SK-N-SH (cell line): ENCODE data around the gene GPATCH1.

Experiments
- CHD2 ChIP-seq: fragments of 150-350 bp; IDR thresholded peaks from 2 replicates; pipeline ENCODE4 v1.6.1; 2018; ENCODE audit warnings: low read length; ENCODE audit not compliant: partially characterized antibody
- EZH2phosphoT487 ChIP-seq: fragments of 200-600 bp; sonication (generic); IDR thresholded peaks from 2 replicates; pipeline ENCODE4 v1.6.1; 2017; ENCODE audit warnings: low read depth, mixed run types, mild to moderate bottlenecking, antibody characterized with exemption, moderate library complexity, borderline replicate concordance
- JUND ChIP-seq: IDR thresholded peaks from 2 replicates; pipeline ENCODE4 v1.4.0; 2012
- YY1 ChIP-seq: IDR thresholded peaks from 2 replicates; pipeline ENCODE4 v1.4.0; 2012; ENCODE audit warnings: low read depth, mild to moderate bottlenecking
- TF ChIP-seq, protein P1 (sequence below): fragments of 200-600 bp; sonication (generic); IDR thresholded peaks from 2 replicates; pipeline ENCODE4 v1.6.1; 2017; ENCODE audit warnings: antibody characterized with exemption, mild to moderate bottlenecking, moderate library complexity
- TF ChIP-seq, protein P2 (sequence below): IDR thresholded peaks from 2 replicates; pipeline ENCODE4 v1.4.0; 2012; ENCODE audit warnings: low read depth

DNA sequence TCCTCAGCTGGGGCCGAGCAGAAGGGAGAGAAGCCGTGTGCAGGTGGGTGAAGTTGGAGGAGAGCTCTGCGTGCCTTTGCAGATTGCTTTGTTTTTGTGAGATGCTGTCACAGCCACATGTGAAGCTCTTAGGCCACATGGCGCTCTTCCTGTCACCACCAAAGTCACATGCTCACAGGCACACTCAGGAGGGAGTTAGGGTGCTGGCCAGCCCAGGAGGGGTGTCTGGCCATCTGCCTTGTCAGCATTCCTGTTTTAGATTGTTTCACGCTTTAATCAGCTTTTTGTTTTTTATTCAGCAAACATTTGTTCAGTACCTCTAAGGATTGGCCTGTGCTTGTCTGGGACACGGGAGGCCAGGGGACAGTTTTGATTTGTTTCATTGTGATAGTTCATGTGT lies 21.9 kb downstream of the GPATCH1 start:
- TF ChIP-seq, protein P1, sequence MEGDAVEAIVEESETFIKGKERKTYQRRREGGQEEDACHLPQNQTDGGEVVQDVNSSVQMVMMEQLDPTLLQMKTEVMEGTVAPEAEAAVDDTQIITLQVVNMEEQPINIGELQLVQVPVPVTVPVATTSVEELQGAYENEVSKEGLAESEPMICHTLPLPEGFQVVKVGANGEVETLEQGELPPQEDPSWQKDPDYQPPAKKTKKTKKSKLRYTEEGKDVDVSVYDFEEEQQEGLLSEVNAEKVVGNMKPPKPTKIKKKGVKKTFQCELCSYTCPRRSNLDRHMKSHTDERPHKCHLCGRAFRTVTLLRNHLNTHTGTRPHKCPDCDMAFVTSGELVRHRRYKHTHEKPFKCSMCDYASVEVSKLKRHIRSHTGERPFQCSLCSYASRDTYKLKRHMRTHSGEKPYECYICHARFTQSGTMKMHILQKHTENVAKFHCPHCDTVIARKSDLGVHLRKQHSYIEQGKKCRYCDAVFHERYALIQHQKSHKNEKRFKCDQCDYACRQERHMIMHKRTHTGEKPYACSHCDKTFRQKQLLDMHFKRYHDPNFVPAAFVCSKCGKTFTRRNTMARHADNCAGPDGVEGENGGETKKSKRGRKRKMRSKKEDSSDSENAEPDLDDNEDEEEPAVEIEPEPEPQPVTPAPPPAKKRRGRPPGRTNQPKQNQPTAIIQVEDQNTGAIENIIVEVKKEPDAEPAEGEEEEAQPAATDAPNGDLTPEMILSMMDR = no peak
- TF ChIP-seq EZH2phosphoT487 = no peak
- no peak for TF ChIP-seq JUND
- TF ChIP-seq CHD2 = no peak
- TF ChIP-seq, protein P2, sequence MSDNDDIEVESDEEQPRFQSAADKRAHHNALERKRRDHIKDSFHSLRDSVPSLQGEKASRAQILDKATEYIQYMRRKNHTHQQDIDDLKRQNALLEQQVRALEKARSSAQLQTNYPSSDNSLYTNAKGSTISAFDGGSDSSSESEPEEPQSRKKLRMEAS = no peak
- no peak for TF ChIP-seq YY1
